GM21515 (cell line): Measurements from ENCODE around the gene GNPNAT1.

Source experiments
- ATAC-seq: cut with Tn5 transposase; IDR thresholded peaks from one replicate; pipeline ENCODE4 v1.9.1; 2021; ENCODE audit not compliant: unreplicated experiment

The GNPNAT1 gene

DNA sequence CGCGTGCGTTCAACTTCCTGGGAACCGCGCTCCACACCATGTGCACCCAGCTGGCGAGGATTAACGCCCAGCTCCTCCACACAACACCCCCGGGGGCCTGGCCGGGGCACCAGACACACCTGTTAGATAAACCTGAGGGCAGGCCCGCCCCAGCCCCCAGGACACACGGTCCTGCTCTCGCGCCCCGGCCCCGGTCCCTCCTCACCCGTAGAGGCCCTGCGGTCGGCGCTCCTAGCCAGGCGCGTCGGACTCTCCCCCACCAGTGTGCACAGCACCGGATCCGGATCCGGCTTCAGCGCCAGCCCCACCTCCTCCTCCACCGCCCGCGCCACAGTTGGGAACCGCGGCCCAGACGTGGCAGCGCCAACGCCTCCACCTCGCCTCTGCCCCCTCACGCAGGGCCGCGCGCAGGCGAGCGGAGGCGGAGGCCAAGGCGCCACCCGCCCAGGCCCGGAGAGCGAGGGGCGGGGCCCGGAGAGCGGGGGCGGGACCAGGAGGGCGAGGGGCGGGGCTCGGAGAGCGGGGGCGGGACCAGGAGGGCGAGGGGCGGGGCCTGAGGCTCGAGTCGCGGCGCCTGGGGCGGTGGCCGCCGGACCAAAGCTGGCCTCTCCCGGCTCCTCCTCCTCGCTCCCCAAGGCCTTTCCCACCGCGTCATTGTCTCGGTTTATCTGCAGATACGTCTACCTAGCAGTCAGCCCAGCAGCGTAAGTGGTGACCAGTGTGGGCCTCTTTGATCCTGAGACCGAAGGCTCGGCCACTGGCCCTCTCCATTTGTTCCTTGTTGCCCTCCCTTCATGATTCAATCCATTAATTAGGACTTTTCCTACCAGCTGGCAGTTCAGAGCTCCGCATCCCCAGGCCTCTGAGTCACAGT, at the start of gene GNPNAT1:
GNPNAT1 (minus strand) TSS at position 385 of the 874 bp plus-strand sequence. CDS start 6,957 bp downstream, outside the sequence.
- peak; percentile 91 for ATAC-seq

- no peak for ATAC-seq
These were observed 49.5 kb upstream of the GNPNAT1 start for GRCh38 chr14:52840877-52841276.

GRCh38 chr14:52837451-52837850, 46.0 kb upstream of the GNPNAT1 start:
- ATAC-seq: no peak

GRCh38 chr14:52836063-52836462, 44.7 kb upstream of the GNPNAT1 start:
- ATAC-seq: no peak

- no peak for ATAC-seq
These were observed 43.9 kb upstream of the GNPNAT1 start for GRCh38 chr14:52835122-52835903.

- no peak for ATAC-seq
These were observed 43.0 kb upstream of the GNPNAT1 start for GRCh38 chr14:52834440-52834842.

GRCh38 chr14:52833891-52834290, 42.5 kb upstream of the GNPNAT1 start:
- ATAC-seq: no peak

- no peak for ATAC-seq
These were observed 38.2 kb upstream of the GNPNAT1 start for GRCh38 chr14:52829527-52830185.

DNA sequence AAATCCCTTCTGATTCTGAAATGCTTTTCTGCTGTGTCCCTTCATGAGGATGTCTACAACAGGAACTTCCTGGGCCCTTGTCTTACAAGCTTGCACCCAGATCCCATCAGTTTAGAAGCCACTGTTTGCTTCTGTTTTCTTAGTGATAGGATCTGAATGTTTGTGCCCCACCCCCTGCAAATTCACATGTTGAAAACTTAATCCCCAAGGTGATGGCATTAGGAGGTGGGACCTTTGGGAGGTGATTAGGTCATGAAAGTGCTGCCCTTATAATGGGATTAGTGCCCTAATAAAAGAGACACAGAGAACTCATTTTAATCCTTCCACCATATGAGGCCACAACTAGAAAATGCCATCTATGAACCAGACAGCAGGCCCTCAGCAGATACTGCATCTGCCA, 36.0 kb upstream of the GNPNAT1 start:
- no peak for ATAC-seq

GRCh38 chr14:52825085-52825484, 33.7 kb upstream of the GNPNAT1 start:
- no peak for ATAC-seq

- ATAC-seq: no peak
These were observed 33.1 kb upstream of the GNPNAT1 start for GRCh38 chr14:52824462-52824861.

GRCh38 chr14:52821805-52822250, 30.4 kb upstream of the GNPNAT1 start:
- no peak for ATAC-seq

DNA sequence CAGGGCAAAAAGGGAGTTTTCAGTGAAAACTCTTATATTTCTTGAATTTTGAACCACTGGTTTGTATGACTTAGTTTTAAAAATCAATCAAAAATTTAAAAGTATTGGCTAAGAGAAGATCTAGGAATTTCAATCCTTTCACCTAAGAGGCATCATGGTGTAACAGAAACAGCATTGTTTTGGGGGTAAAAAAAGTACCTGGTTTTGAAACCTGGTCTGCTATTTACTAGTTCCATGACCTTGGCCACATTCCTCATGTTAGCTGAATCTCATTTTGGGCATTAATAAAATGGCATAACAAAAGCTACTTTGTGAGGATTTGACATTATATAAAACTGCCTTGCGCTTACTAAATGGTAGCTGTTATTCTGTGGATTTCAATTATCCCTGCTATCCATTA, 16.7 kb upstream of the GNPNAT1 start:
- no peak for ATAC-seq

DNA sequence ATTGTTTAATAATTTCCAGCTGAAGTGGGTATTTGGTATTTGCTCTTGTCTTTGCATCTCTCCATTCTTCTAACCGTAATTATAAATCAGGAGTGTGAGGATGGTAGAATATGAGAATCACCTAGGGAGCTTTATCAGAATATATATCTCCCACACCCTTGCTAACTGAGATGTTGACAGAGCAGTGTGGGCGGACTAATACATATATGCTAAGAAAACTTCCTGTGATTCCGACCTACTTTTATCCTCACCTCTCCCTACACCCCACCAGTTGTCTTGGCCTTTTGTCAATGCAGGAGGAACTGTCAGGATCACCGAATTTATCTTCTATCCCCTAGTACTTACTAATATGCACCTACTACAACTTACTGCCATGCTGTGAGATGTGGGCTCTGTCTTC, 14.7 kb upstream of the GNPNAT1 start:
- ATAC-seq: no peak

- no peak for ATAC-seq
These were observed 11.2 kb upstream of the GNPNAT1 start for GRCh38 chr14:52802597-52802996.

GRCh38 chr14:52801014-52801712, 9.8 kb upstream of the GNPNAT1 start:
- ATAC-seq: no peak

- ATAC-seq: no peak
These were observed 7.4 kb upstream of the GNPNAT1 start for GRCh38 chr14:52798826-52799225.

- ATAC-seq: no peak
These were observed 6.2 kb upstream of the GNPNAT1 start for GRCh38 chr14:52797653-52798052.

- no peak for ATAC-seq
These were observed 1.7 kb upstream of the GNPNAT1 start for GRCh38 chr14:52793061-52793460.

DNA sequence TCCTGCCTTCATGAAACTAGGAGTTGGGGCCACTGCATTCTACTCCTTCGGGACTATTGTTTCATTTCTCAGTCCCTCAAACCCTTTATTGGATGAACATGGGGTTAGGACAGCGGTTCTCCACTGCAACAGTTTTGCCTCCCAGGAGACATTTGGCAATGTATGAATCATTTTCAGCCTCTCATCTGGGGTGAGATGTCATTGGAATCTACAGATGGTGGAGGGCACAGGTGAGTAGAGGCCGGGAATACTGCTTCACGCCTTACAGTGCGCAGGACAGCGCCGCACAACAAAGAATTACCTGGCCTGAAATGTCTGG, 649 bp upstream of the GNPNAT1 start:
- ATAC-seq: no peak

- ATAC-seq: no peak
These were observed 618 bp downstream of the GNPNAT1 start for GRCh38 chr14:52790756-52791222.
